ENCODE results near the gene MPP7.
"Not testable (repeated sequence)": the region's sequence is repeated elsewhere in the genome, so short reads cannot be mapped to it uniquely, and the experiment has no call there.

Gene MPP7

DNA sequence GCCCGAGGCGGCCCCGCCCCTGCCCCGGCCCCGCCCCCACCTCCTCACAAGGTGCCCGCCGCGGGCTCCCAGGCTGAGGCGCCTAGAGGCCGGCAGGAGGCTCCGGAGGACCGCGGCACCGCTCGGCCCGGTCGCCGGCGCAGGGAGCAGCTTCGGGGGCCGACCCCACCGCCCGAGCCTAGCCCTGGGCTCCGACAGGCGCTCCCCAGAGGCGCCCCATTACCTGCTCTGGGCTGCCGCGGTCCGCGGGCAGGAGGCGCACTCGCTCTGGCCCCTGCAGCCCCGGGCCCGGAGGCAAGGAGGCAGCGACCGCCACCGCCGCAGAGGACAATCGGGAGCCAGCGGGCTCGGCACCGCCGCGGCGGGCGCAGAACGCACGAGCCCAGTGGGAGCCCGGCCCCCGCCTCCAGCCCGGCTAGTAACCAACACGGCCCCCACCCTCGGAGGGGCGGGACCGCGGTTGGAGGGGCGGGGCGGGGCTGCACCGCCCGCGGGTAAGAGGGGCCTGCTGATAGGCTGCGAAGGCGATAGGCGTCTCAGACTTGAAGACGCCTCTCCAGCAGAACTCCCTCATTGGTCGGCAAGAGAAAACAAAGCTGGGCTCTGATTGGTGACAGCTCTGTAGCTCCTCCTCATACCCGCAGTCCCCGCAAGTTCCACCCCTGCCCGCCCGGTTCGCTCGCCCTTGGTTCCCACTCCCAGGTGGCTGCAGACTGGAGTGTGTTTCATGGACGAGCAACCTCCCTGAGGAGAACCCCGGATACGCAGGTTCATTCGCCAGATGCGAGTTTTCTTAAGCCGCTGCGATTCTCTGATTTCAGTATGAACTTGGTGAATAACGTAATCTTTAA, at the start of gene MPP7:
MPP7 (minus strand) TSS at position 427 of the 851 bp plus-strand sequence. CDS start 64,460 bp downstream, outside the sequence.
- DNase-seq (ENCODE audit: low spot score) = peak; percentile 99

GRCh38 chr10:28349892-28350291, 47.0 kb upstream of the MPP7 start:
- DNase-seq (ENCODE audit: low spot score) = no peak

DNA sequence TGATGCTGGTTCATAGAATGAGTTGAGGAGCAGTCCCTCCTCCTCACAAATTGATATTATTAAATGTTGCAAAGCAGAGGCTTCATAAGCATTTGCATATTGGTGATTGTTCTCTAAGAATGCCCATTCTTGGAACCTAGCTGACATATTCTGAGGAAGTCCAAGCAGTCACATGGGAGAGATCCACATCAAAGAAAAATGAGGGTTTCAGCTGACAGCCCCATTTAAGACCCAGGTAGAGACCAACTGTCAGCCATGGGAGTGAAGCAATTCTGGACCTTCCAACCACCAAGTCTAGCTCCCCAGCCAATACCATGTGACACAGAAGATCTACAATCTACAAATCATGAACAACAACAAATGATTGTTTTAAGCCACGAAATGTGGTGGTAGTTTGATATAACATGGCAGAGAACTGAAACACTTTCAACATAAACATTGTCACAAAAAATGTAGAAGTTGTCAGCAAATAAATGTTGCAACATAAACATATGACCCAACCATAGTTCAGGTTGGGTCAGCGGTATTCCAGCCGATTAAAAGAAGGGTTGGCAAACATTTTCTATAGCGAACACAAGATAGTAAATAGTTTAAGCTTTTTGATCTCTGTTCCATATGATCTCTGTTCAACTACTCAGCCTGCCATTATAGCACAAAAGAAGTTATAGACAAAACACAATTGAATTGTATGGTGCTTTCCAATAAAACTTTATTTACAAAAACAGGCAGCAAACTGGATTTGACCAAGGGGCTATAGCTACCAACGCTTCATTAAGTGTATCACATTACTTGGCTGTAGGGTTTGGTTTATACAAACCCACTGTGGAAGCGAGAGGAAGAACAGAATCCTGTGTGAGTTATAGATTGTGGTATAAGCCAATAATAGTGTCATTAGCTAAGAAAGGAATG, 41.4 kb upstream of the MPP7 start:
- DNase-seq (ENCODE audit: low spot score) = no peak

- no peak for DNase-seq (ENCODE audit: low spot score)
Observed at GRCh38 chr10:28343252-28343651, 40.4 kb upstream of the MPP7 start.

DNA sequence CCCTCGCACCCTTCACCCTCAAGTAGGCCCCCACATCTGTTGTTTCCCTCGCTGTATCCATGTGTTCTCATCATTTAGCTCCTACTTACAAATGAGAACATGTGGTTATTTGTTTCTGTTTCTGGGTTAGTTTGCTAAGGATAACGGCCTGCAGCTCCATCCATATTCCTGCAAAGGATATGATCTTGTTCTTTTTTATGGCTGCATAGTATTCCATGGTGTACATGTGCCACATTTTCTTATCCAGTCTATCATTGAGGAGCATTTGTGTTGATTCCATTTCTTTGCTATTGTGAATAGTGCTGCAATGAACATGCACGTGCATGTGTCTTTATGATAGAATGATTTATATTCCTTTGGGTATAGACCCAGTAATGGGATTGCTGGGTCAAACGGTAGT, 38.8 kb upstream of the MPP7 start:
- DNase-seq (ENCODE audit: low spot score) = not testable (repeated sequence)

GRCh38 chr10:28332726-28333125, 29.9 kb upstream of the MPP7 start:
- DNase-seq (ENCODE audit: low spot score) = no peak

DNA sequence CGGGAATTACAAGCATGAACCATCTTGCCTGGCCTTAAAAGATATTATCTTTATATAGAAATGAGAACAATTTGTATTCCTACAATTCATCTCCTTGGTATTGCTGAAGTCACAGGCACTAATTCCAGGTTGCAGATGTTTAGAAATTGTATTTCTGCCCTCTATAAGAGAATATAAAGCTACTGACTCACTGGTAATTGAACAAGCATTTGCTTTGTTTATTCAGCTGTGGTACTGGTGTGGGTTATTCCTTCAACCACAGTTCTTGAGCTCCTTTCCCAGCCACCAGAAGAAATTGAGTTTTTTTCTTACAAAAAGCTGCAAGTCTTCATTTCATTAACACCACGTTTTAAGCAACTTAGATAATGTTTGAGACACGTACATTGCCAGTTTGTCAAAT, 29.0 kb upstream of the MPP7 start:
- DNase-seq (ENCODE audit: low spot score) = no peak

GRCh38 chr10:28331066-28331465, 28.2 kb upstream of the MPP7 start:
- no peak for DNase-seq (ENCODE audit: low spot score)

DNA sequence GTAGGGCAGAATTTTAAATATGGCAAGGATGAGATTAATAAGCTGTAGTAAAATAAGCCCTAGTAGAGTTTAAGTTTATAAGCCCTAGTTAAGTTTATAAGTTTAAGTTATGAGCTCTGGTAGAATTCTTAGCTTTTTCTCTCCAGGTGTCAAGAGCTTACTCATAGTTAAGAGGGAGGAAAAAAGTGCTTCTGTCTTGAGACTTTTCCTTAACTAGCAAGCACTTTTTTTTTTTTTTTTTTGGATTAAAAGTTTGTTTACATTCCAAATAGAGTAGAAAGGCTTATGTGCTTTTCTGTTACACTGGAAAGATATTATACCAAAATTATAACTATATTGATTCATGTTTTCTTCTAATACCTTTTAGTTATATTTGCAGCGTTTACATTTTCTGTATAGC, 25.5 kb upstream of the MPP7 start:
- no peak for DNase-seq (ENCODE audit: low spot score)

- no peak for DNase-seq (ENCODE audit: low spot score)
Observed at GRCh38 chr10:28327491-28327880, 24.6 kb upstream of the MPP7 start.

- DNase-seq (ENCODE audit: low spot score) = peak; percentile 13
Observed at GRCh38 chr10:28326516-28327490, 23.9 kb upstream of the MPP7 start.

DNA sequence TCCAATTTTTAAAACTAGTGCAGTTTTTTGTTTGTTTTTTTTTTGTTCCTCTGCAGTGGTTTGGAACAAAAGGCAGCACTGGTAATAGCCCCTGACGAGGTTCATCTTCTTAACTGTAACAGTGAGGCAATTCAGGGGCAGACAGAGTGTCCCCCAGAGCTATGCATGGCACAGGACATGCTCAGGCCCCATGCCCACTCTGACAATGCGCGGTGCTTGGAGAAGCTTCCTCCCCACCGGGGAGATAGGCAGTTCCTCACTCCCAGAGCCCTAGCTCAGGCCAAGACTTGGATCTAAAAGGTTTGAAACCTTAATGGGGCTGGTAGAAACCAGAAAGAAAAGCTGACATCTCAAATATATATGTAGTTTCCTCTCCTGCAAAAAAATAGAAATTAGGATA, 17.9 kb upstream of the MPP7 start:
- DNase-seq (ENCODE audit: low spot score) = no peak

DNA sequence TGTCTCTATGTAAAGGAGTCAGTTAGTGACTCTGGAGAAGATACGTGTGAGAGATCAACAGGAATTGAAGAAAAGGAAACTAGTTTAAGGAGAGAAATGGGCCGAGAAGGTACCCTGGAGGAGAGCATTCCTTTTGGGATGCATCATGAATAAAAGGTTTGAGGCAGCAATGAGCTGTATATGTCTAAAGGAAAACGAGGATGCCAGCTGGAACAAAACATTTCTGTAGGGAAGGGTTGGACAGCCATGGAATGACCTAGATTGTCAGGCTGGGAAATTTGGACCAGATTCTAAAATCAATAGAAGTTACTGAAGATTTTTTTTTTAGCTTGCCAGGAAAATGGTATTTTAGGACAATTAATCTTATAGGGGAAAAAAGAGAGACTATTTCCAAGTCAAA, 17.2 kb upstream of the MPP7 start:
- DNase-seq (ENCODE audit: low spot score) = no peak

GRCh38 chr10:28319061-28319460, 16.2 kb upstream of the MPP7 start:
- DNase-seq (ENCODE audit: low spot score) = not testable (repeated sequence)

DNA sequence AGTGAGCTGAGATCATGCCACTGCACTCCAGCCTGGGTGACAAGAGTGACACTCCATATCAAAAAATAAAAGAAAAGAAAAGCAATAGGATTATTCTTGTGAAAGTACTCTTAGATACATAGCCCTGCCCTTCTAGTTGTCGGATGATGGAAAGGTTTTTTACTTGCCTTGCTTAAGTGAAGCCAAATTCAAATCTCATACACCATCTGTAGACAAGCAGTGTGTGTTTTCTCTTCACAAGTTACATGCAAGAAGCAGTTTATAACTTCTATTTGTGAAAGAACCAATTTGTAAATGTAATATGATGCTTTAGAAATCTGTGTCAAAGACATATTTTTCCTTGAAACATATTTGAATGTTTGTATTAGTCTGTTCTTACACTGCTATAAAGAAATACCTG, 15.8 kb upstream of the MPP7 start:
- no peak for DNase-seq (ENCODE audit: low spot score)

- no peak for DNase-seq (ENCODE audit: low spot score)
Observed at GRCh38 chr10:28317760-28318159, 14.9 kb upstream of the MPP7 start.

DNA sequence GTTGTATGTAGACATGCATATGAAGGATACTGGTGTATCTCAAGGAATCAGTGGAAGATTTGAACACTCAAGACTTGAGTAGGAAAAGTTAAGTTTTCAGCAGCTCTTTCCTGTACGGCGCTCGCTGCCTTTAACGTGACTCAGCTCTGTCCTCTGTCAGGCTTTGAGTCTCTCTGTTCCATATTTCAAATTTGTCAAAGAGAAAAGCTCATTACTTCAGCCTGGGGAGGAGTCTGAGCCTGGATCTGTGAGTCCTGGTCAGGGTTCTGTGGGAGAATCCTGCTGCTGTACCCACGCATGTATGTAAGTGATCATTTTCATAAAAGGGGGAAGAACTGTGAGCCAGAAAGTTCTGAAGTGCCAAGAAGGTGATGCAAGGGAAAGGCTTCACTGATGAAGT, 13.8 kb upstream of the MPP7 start:
- DNase-seq (ENCODE audit: low spot score) = no peak

- DNase-seq (ENCODE audit: low spot score) = no peak
Observed at GRCh38 chr10:28315140-28315539, 12.3 kb upstream of the MPP7 start.

DNA sequence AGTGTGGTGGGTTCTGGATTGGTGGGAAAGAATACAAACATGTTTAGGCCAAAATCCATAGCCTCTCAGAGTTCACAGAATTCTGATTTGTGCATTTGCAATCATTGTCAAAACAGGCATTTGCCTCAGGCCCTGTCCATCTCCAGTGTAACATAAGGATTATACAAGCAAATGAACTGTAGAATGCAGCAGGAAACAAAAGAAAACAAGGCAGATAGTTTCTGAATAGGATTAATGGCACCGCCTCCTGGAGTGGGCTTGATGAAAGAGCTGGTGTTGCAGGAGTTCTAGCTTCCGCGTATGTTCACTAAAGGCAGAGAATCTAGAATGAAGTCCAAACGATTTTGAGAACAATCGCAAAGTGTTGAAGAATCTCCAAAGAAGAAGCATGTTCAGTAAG, 11.3 kb upstream of the MPP7 start:
- DNase-seq (ENCODE audit: low spot score) = no peak

- DNase-seq (ENCODE audit: low spot score) = no peak
Observed at GRCh38 chr10:28312572-28312971, 9.7 kb upstream of the MPP7 start.

DNA sequence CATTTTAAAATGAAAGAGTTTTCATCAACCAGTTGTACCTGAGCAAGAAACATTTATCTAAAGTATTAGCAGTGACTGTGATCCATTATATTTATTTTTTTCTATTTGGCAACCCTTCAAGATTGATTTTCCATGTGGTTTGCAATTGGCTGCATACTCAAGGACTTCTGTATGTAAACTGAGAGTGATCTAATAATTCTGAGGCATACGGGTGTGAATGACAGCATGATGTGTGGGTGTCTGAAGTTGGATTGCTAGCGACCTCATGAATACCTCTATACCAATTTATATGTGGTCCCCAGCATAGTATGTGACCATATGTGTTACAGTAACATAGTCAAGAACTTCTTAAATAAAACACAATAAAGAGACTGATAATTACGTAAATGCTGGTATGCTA, 8.2 kb upstream of the MPP7 start:
- no peak for DNase-seq (ENCODE audit: low spot score)

- DNase-seq (ENCODE audit: low spot score) = no peak
Observed at GRCh38 chr10:28307267-28307666, 4.4 kb upstream of the MPP7 start.

All from globus pallidus (tissue), 1 donor.